HFF-Myc (cell line): ENCODE measurements around the gene GBF1.

Experiments used
- DNase-seq: peaks from one replicate; pipeline ENCODE4 v3.0.0-alpha.2; 2011; ENCODE audit warnings: low read depth; ENCODE audit errors: extremely low read depth
- H3K4me3 ChIP-seq: replicated peaks from 2 replicates; pipeline ENCODE4 v1.5.1; 2011; ENCODE audit warnings: low read depth, mild to moderate bottlenecking, control low read depth, low read length
- TF ChIP-seq, protein P1 (sequence below): IDR thresholded peaks from 2 replicates; pipeline ENCODE4 v1.5.1; 2012; ENCODE audit warnings: mild to moderate bottlenecking, low read depth, low read length, control low read depth; ENCODE audit errors: missing control alignments

GBF1 gene

GRCh38 chr10:102234888-102235597, 10.3 kb upstream of the GBF1 start:
- TF ChIP-seq, protein P1, sequence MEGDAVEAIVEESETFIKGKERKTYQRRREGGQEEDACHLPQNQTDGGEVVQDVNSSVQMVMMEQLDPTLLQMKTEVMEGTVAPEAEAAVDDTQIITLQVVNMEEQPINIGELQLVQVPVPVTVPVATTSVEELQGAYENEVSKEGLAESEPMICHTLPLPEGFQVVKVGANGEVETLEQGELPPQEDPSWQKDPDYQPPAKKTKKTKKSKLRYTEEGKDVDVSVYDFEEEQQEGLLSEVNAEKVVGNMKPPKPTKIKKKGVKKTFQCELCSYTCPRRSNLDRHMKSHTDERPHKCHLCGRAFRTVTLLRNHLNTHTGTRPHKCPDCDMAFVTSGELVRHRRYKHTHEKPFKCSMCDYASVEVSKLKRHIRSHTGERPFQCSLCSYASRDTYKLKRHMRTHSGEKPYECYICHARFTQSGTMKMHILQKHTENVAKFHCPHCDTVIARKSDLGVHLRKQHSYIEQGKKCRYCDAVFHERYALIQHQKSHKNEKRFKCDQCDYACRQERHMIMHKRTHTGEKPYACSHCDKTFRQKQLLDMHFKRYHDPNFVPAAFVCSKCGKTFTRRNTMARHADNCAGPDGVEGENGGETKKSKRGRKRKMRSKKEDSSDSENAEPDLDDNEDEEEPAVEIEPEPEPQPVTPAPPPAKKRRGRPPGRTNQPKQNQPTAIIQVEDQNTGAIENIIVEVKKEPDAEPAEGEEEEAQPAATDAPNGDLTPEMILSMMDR = no peak
- H3K4me3 ChIP-seq = no peak overlapping the region
- no peak for DNase-seq

DNA sequence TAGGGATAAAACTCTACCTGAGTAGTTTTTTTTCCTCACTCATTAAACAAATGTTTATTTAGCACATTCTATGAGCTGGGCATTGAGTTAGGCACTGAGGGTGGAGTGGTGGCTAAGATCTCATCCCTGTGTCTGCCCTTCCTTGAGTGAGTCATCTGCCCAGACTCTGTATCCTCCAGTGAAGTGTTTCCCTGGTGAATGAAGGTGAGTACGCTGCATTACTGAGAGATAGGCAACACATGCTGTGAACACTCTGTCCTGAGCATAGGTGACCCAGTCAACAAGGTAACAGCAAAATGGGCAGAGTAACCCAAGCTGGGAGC, 9.8 kb upstream of the GBF1 start:
- no peak for DNase-seq
- TF ChIP-seq, protein P1 = no peak
- no peak overlapping the region for H3K4me3 ChIP-seq

GRCh38 chr10:102236006-102236405, 9.3 kb upstream of the GBF1 start:
- TF ChIP-seq, protein P1 = no peak
- no peak for DNase-seq
- no peak overlapping the region for H3K4me3 ChIP-seq

GRCh38 chr10:102237711-102238252, 7.5 kb upstream of the GBF1 start:
- H3K4me3 ChIP-seq = no peak overlapping the region
- TF ChIP-seq, protein P1 = no peak
- DNase-seq = no peak

DNA sequence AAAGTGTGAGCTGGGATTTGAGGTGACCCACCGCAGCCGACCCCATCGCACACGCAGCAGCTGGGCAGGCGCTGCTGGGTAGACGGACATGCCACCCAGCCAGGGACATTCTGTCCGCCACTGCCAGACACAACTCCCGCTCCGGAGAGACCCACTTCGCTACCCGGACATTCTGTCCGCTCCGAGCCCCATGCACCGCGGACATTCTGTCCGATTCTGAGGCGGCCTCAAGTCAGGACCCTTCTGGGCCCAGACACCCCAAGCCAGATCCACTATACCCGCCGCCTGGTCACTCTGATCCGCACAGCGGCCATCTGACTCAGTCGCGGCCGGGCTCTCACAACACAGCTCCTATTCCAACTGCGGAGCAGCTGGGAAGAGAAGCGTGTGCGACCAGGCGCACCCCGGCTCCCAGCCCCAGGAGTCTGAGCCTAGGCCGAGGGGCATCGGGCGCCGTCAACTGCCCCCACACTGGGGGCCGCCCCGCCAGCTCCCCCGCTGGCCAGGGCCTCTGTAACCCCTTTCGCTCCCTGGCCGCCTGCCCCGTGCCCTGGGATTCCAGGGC, 4.8 kb upstream of the GBF1 start:
- peak overlapping the region; percentile 53 for H3K4me3 ChIP-seq
- TF ChIP-seq, protein P1 = no peak
- no peak for DNase-seq

DNA sequence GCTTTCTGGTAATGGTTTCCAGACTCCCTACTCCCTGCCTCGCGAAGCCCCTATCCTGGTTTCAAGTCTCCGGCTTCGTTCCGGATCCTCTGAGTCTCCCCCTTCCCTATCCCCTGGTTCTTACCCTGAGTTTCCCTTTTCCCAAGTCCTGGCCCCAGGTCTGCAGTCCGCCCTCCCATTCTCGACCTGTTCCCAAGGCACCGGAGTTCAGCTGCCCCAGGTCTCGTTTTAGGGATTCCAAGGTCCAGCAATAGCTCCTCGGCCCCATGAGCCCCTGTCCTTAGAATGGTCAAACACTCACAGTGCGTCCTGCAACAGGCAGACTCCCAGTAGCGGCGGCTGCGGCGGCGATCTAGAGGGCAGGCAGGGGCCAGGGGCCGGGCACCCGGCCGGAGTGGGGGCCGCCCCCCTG, 4.3 kb upstream of the GBF1 start:
- TF ChIP-seq, protein P1 = no peak
- no peak for DNase-seq
- peak overlapping the region; percentile 53 for H3K4me3 ChIP-seq
